NCI-H146 treated with DMSO at 0.1 percent for 48 hours (cell line): Measurements from ENCODE around the gene SPOCK2.
"Not testable (repeated sequence)": the region's sequence is repeated elsewhere in the genome, so short reads cannot be mapped to it uniquely, and the experiment has no call there.

Experiments
- DNase-seq: peaks from one replicate; lab custom pipeline; 2025; ENCODE audit not compliant: unreplicated experiment; lab: John Stamatoyannopoulos, UW

SPOCK2 gene

GRCh38 chr10:72032409-72033162, 55.8 kb downstream of the SPOCK2 start:
- not testable (repeated sequence) for DNase-seq

- no peak for DNase-seq
These were observed 56.6 kb downstream of the SPOCK2 start for GRCh38 chr10:72031706-72032105.

GRCh38 chr10:72030762-72031543, 57.4 kb downstream of the SPOCK2 start:
- DNase-seq: no peak

GRCh38 chr10:72029414-72029813, 58.9 kb downstream of the SPOCK2 start:
- DNase-seq: no peak

- no peak for DNase-seq
These were observed 60.9 kb downstream of the SPOCK2 start for GRCh38 chr10:72027498-72027897.

- DNase-seq: no peak
These were observed 61.9 kb downstream of the SPOCK2 start for GRCh38 chr10:72026278-72027111.

GRCh38 chr10:72025832-72026231, 62.5 kb downstream of the SPOCK2 start:
- DNase-seq: no peak

- no peak for DNase-seq
These were observed 63.0 kb downstream of the SPOCK2 start for GRCh38 chr10:72025400-72025799.

GRCh38 chr10:72024596-72024995, 63.8 kb downstream of the SPOCK2 start:
- DNase-seq: no peak

GRCh38 chr10:72022228-72022627, 66.1 kb downstream of the SPOCK2 start:
- DNase-seq: no peak

GRCh38 chr10:72020914-72021809, 67.2 kb downstream of the SPOCK2 start:
- DNase-seq: no peak

GRCh38 chr10:72019085-72019876, 69.1 kb downstream of the SPOCK2 start:
- DNase-seq: no peak

GRCh38 chr10:72016608-72017300, 71.6 kb downstream of the SPOCK2 start:
- DNase-seq: no peak

- DNase-seq: no peak
These were observed 72.5 kb downstream of the SPOCK2 start for GRCh38 chr10:72015841-72016240.

- no peak for DNase-seq
These were observed 73.4 kb downstream of the SPOCK2 start for GRCh38 chr10:72014785-72015480.

- no peak for DNase-seq
These were observed 74.2 kb downstream of the SPOCK2 start for GRCh38 chr10:72014197-72014596.

- no peak for DNase-seq
These were observed 75.0 kb downstream of the SPOCK2 start for GRCh38 chr10:72013202-72013945.

- DNase-seq: no peak
These were observed 75.6 kb downstream of the SPOCK2 start for GRCh38 chr10:72012796-72013195.
